Iris pigment epithelial cell (primary cell): ENCODE measurements around the gene DDX46.
"Not testable (repeated sequence)": the region's sequence is repeated elsewhere in the genome, so short reads cannot be mapped to it uniquely, and the experiment has no call there.

ENCODE experiments used
- DNase-seq: peaks from one replicate; pipeline ENCODE4 v3.0.0-alpha.2; 2011; ENCODE audit warnings: low read depth

DDX46 gene

GRCh38 chr5:134758504-134759341 lies at the start of gene DDX46:
TSS of gene DDX46 (plus strand) at chr5:134758779. CDS start at chr5:134758939, 160 bp downstream.
- DNase-seq, result peak; percentile 95

GRCh38 chr5:134714120-134714519 lies 44.5 kb upstream of the DDX46 start:
- peak; percentile 9 for DNase-seq

GRCh38 chr5:134714541-134714940 lies 44.0 kb upstream of the DDX46 start:
- no peak for DNase-seq

GRCh38 chr5:134715466-134715865 lies 43.1 kb upstream of the DDX46 start:
- DNase-seq, result not testable (repeated sequence)

- no peak for DNase-seq
These were observed 33.7 kb upstream of the DDX46 start for GRCh38 chr5:134724872-134725271.

- DNase-seq, result no peak
These were observed 25.8 kb upstream of the DDX46 start for GRCh38 chr5:134732819-134733218.

GRCh38 chr5:134735243-134735642 lies 23.3 kb upstream of the DDX46 start:
- DNase-seq, result peak; percentile 8

GRCh38 chr5:134736173-134736812 lies 22.3 kb upstream of the DDX46 start:
- DNase-seq, result no peak

- peak; percentile 98 for DNase-seq
These were observed 20.2 kb upstream of the DDX46 start, which contains the start of gene CAMLG for GRCh38 chr5:134738133-134738962. TSS of gene CAMLG (plus strand) at chr5:134738548. CDS start at chr5:134738621, 73 bp downstream.

GRCh38 chr5:134738963-134739661 lies 19.5 kb upstream of the DDX46 start:
- peak; percentile 57 for DNase-seq

GRCh38 chr5:134741052-134741451 lies 17.5 kb upstream of the DDX46 start:
- no peak for DNase-seq

- no peak for DNase-seq
These were observed 16.4 kb upstream of the DDX46 start for GRCh38 chr5:134742134-134742533.

GRCh38 chr5:134749415-134749814 lies 9.2 kb upstream of the DDX46 start:
- DNase-seq, result no peak

- no peak for DNase-seq
These were observed 439 bp upstream of the DDX46 start for GRCh38 chr5:134758176-134758503.

- peak; percentile 58 for DNase-seq
These were observed 9.1 kb downstream of the DDX46 start for GRCh38 chr5:134767528-134768291.

- DNase-seq, result peak; percentile 79
These were observed 10.6 kb downstream of the DDX46 start for GRCh38 chr5:134769206-134769605.

GRCh38 chr5:134772461-134773125 lies 14.0 kb downstream of the DDX46 start:
- no peak for DNase-seq

- peak; percentile 9 for DNase-seq
These were observed 18.8 kb downstream of the DDX46 start for GRCh38 chr5:134777366-134777765.

GRCh38 chr5:134784241-134784920 lies 25.8 kb downstream of the DDX46 start:
- peak; percentile 35 for DNase-seq
